HepG2 (cell line): ENCODE results near the gene TEAD1. TPM values are rescaled to one million over a fixed set of nuclear protein-coding genes. Genes with fewer than 3 reads are reported as not detected.

Source experiments
- ATM ChIP-seq: fragments of 450-650 bp; IDR thresholded peaks from 2 replicates; pipeline ENCODE4 v1.7.1; 2017; ENCODE audit warnings: mild to moderate bottlenecking, borderline replicate concordance
- FIP1L1 ChIP-seq: fragments of 200-400 bp; formaldehyde crosslinking; IDR thresholded peaks from 2 replicates; pipeline ENCODE4 v1.6.1; 2018; ENCODE audit warnings: low read depth, mild to moderate bottlenecking, low read length, moderate library complexity, borderline replicate concordance; ENCODE audit not compliant: insufficient read depth
- HDAC1 ChIP-seq: sonication (generic); formaldehyde crosslinking; IDR thresholded peaks from 2 replicates; pipeline ENCODE4 v1.5.1; 2020; ENCODE audit warnings: mild to moderate bottlenecking, missing genetic modification reagents
- MEF2D ChIP-seq: sonication (generic); formaldehyde crosslinking; IDR thresholded peaks from 2 replicates; pipeline ENCODE4 v1.5.1; 2020; ENCODE audit warnings: mild to moderate bottlenecking, missing genetic modification reagents
- SP5 ChIP-seq: IDR thresholded peaks from 2 replicates; pipeline ENCODE4 v1.6.1; 2016; ENCODE audit warnings: low read depth, borderline replicate concordance
- SRSF9 ChIP-seq: fragments of 200-400 bp; formaldehyde crosslinking; IDR thresholded peaks from 2 replicates; pipeline ENCODE4 v1.6.1; 2018; ENCODE audit warnings: borderline replicate concordance, mild to moderate bottlenecking, low read depth, low read length; ENCODE audit not compliant: insufficient read depth, poor library complexity, severe bottlenecking
- STAG1 ChIP-seq: sonication (generic); formaldehyde crosslinking; IDR thresholded peaks from 2 replicates; pipeline ENCODE4 v1.4.0; 2020; ENCODE audit warnings: missing genetic modification reagents
- ZFP90 ChIP-seq: sonication (generic); formaldehyde crosslinking; IDR thresholded peaks from 2 replicates; pipeline ENCODE4 v1.8.0; 2022; ENCODE audit warnings: missing genetic modification reagents, mild to moderate bottlenecking, inconsistent platforms, borderline replicate concordance
- ZKSCAN8 ChIP-seq: IDR thresholded peaks from 2 replicates; pipeline ENCODE4 v1.6.1; 2016; ENCODE audit warnings: borderline replicate concordance, missing genetic modification reagents, missing compliant biosample characterization
- ZNF329 ChIP-seq: sonication (generic); formaldehyde crosslinking; IDR thresholded peaks from 2 replicates; pipeline ENCODE4 v1.9.0; 2021; ENCODE audit warnings: low read depth, mild to moderate bottlenecking, missing genetic modification reagents
- polyA plus RNA-seq, 8 experiments: library from polyadenylated mRNA; depleted of rRNA in 3 of 8; stranded (reverse) in 7 of 8; unstranded in 1 of 8; fragments of >200 nt; fragmentation: Illumina TruSeq in 4 of 8; extraction: Trizol in 4 of 8; gene quantifications; 2 replicates each; pipeline versions ENCODE4 v1.2.1 to v1.2.3, GENCODE V29; 2011 to 2016; ENCODE audit warnings: low read depth in 4 of 8, missing spikeins in 1 of 8, mixed read lengths in 1 of 8; ENCODE audit not compliant: insufficient read depth in 1 of 8
- total RNA-seq, 5 experiments: library from RNA; depleted of rRNA; stranded (reverse); fragments of >200 nt; fragmentation: Illumina TruSeq; extraction: Trizol; gene quantifications; 2 replicates each; pipeline ENCODE4 v1.2.3, GENCODE V29; 2016; ENCODE audit warnings: low read depth in 1 of 5
- TF ChIP-seq, protein P1 (sequence below): sonication (generic); formaldehyde crosslinking; IDR thresholded peaks from 2 replicates; pipeline ENCODE4; 2020; ENCODE audit warnings: missing genetic modification reagents, mild to moderate bottlenecking, borderline replicate concordance
- TF ChIP-seq, protein P2 (sequence below): sonication (generic); formaldehyde crosslinking; IDR thresholded peaks from 2 replicates; pipeline ENCODE4 v1.8.0; 2022; ENCODE audit warnings: mild to moderate bottlenecking, missing genetic modification reagents
- TF ChIP-seq, protein P3 (sequence below): sonication (generic); formaldehyde crosslinking; IDR thresholded peaks from 2 replicates; pipeline ENCODE4 v1.4.0; 2020; ENCODE audit warnings: missing genetic modification reagents
- TF ChIP-seq, protein P4 (sequence below): sonication (generic); formaldehyde crosslinking; IDR thresholded peaks from 2 replicates; pipeline ENCODE4 v1.8.1; 2023; ENCODE audit warnings: mild to moderate bottlenecking, inconsistent platforms, moderate library complexity, missing genetic modification reagents, borderline replicate concordance
- TF ChIP-seq, protein P5 (sequence below): sonication (generic); formaldehyde crosslinking; IDR thresholded peaks from 2 replicates; pipeline ENCODE4 v1.8.1; 2022; ENCODE audit warnings: mild to moderate bottlenecking, missing genetic modification reagents
- TF ChIP-seq, protein P6 (sequence below): IDR thresholded peaks from 2 replicates; pipeline ENCODE4 v1.6.1; 2016; ENCODE audit warnings: low read depth

The TEAD1 gene
- total and polyA plus RNA-seq, 2 of the 13 experiments (the other 11 are each of a cell fraction or from before 2014, with no cell fraction given) = 20.1 to 30.5 TPM

DNA sequence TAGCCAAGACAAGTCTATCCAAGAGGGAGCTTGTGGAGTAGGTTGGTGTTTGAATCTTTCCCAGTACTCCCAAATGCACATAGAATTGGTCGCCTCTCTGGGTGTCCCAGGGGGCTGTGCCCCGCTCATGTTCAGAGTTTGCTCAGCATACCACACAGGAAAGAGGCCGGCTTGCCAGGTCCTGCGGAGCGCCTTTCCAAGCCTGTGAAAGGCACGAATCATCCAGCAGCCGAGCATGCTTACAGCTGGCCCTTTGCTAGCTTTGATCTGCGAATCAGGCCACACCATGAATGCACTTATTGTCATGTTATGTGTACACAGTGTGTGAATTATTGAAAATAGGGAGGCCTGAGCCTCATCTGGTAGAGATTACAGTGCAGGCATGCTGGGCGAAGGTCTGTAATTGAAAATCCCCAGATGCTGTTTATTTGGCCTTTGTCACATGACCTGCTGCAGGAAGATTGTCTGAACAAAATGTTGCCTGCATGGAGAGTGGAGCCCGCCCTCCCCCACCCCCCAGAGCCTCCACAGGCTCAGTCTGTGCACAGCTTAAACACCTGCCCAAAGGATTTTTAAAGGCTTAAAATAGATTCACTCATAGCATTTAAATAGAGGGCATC, 171.6 kb downstream of the TEAD1 start (continued):
- TF ChIP-seq ZFP90 (CRISPR knock-in tag) = 0 out of 2 replicates have a peak, but pooled peaks have one; percentile 74
- TF ChIP-seq SRSF9 = no peak
- TF ChIP-seq MEF2D (CRISPR knock-in tag) = no peak
- TF ChIP-seq, protein P1, sequence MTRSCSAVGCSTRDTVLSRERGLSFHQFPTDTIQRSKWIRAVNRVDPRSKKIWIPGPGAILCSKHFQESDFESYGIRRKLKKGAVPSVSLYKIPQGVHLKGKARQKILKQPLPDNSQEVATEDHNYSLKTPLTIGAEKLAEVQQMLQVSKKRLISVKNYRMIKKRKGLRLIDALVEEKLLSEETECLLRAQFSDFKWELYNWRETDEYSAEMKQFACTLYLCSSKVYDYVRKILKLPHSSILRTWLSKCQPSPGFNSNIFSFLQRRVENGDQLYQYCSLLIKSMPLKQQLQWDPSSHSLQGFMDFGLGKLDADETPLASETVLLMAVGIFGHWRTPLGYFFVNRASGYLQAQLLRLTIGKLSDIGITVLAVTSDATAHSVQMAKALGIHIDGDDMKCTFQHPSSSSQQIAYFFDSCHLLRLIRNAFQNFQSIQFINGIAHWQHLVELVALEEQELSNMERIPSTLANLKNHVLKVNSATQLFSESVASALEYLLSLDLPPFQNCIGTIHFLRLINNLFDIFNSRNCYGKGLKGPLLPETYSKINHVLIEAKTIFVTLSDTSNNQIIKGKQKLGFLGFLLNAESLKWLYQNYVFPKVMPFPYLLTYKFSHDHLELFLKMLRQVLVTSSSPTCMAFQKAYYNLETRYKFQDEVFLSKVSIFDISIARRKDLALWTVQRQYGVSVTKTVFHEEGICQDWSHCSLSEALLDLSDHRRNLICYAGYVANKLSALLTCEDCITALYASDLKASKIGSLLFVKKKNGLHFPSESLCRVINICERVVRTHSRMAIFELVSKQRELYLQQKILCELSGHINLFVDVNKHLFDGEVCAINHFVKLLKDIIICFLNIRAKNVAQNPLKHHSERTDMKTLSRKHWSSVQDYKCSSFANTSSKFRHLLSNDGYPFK = 0 out of 2 replicates have a peak, but pooled peaks have one; percentile 55
- TF ChIP-seq, protein P2, sequence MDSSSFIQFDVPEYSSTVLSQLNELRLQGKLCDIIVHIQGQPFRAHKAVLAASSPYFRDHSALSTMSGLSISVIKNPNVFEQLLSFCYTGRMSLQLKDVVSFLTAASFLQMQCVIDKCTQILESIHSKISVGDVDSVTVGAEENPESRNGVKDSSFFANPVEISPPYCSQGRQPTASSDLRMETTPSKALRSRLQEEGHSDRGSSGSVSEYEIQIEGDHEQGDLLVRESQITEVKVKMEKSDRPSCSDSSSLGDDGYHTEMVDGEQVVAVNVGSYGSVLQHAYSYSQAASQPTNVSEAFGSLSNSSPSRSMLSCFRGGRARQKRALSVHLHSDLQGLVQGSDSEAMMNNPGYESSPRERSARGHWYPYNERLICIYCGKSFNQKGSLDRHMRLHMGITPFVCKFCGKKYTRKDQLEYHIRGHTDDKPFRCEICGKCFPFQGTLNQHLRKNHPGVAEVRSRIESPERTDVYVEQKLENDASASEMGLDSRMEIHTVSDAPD (CRISPR knock-in tag) = peak; percentile 67; the same call in 1 of the 2 replicates
- TF ChIP-seq, protein P3, sequence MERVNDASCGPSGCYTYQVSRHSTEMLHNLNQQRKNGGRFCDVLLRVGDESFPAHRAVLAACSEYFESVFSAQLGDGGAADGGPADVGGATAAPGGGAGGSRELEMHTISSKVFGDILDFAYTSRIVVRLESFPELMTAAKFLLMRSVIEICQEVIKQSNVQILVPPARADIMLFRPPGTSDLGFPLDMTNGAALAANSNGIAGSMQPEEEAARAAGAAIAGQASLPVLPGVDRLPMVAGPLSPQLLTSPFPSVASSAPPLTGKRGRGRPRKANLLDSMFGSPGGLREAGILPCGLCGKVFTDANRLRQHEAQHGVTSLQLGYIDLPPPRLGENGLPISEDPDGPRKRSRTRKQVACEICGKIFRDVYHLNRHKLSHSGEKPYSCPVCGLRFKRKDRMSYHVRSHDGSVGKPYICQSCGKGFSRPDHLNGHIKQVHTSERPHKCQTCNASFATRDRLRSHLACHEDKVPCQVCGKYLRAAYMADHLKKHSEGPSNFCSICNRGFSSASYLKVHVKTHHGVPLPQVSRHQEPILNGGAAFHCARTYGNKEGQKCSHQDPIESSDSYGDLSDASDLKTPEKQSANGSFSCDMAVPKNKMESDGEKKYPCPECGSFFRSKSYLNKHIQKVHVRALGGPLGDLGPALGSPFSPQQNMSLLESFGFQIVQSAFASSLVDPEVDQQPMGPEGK (CRISPR knock-in tag) = peak; percentile 74
- TF ChIP-seq ZNF329 = no peak
- peak; percentile 81; the same call in 1 of the 2 replicates for TF ChIP-seq ZKSCAN8 (CRISPR knock-in tag)
- TF ChIP-seq, protein P4, sequence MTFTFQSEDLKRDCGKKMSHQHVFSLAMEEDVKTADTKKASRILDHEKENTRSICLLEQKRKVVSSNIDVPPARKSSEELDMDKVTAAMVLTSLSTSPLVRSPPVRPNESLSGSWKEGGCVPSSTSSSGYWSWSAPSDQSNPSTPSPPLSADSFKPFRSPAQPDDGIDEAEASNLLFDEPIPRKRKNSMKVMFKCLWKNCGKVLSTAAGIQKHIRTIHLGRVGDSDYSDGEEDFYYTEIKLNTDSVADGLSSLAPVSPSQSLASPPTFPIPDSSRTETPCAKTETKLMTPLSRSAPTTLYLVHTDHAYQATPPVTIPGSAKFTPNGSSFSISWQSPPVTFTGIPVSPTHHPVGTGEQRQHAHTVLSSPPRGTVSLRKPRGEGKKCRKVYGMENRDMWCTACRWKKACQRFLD = no peak; the same call in 1 of the 2 replicates
- TF ChIP-seq, protein P5, sequence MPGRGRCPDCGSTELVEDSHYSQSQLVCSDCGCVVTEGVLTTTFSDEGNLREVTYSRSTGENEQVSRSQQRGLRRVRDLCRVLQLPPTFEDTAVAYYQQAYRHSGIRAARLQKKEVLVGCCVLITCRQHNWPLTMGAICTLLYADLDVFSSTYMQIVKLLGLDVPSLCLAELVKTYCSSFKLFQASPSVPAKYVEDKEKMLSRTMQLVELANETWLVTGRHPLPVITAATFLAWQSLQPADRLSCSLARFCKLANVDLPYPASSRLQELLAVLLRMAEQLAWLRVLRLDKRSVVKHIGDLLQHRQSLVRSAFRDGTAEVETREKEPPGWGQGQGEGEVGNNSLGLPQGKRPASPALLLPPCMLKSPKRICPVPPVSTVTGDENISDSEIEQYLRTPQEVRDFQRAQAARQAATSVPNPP (CRISPR knock-in tag) = peak; percentile 68; the same call in 1 of the 2 replicates
- TF ChIP-seq, protein P6, sequence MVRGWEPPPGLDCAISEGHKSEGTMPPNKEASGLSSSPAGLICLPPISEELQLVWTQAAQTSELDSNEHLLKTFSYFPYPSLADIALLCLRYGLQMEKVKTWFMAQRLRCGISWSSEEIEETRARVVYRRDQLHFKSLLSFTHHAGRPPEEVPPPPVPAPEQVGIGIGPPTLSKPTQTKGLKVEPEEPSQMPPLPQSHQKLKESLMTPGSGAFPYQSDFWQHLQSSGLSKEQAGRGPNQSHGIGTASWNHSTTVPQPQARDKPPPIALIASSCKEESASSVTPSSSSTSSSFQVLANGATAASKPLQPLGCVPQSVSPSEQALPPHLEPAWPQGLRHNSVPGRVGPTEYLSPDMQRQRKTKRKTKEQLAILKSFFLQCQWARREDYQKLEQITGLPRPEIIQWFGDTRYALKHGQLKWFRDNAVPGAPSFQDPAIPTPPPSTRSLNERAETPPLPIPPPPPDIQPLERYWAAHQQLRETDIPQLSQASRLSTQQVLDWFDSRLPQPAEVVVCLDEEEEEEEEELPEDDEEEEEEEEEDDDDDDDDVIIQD (CRISPR knock-in tag) = peak; percentile 68
- peak; percentile 92 for TF ChIP-seq HDAC1
- TF ChIP-seq SP5 (CRISPR knock-in tag) = peak; percentile 31; the same call in 1 of the 2 replicates
- TF ChIP-seq FIP1L1 = no peak
- peak; percentile 40 for TF ChIP-seq STAG1 (CRISPR knock-in tag)
- TF ChIP-seq ATM = no peak
